A549 (cell line): ENCODE data around the gene DIO3. TPM values are rescaled to one million over a fixed set of nuclear protein-coding genes. Genes with fewer than 3 reads are reported as not detected.

Experiments
- ATAC-seq, 2 experiments: fragments of 200-7000 bp in 1 of 2; fragments of >200 bp in 1 of 2; cut with Nextera tagmentation in 1 of 2; cut with Tn5 transposase in 1 of 2; 3 replicates each; pipeline versions ENCODE4 v1.8.0 to v1.9.1; 2018 to 2020; ENCODE audit warnings: mild to moderate bottlenecking in 1 of 2, moderate library complexity in 1 of 2
- CTCF ChIA-PET: fragments of 300-600 bp; sonication (Branson Sonifier 250); formaldehyde crosslinking; extraction: SDS; loops from one replicate; lab custom pipeline; 2021; ENCODE audit warnings: antibody characterized with exemption, inconsistent platforms; lab: Yijun Ruan, JAX
- POLR2A ChIA-PET: fragments of 350-600 bp; formaldehyde crosslinking; extraction: SDS; loops from one replicate; lab custom pipeline; 2021; ENCODE audit warnings: antibody characterized with exemption, inconsistent platforms; lab: Yijun Ruan, JAX
- DNase-seq, 2 experiments: peaks; one replicate each; pipeline versions ENCODE4 v3.0.0 to v3.0.0-alpha.2; 2011 to 2016; ENCODE audit warnings: low read depth in 1 of 2, low spot score in 1 of 2
- FAIRE-seq: peaks from 2 replicates; lab custom pipeline; 2011; peaks lifted over from hg19 to GRCh38; lab: Jason Lieb, UNC
- H3K27ac ChIP-seq, 2 experiments: fragments of >200 bp; sonication (Bioruptor Twin); formaldehyde crosslinking; 3 replicates each; pipeline ENCODE4 v1.5.1; 2016 to 2017
- H3K4me1 ChIP-seq: fragments of >200 bp; sonication (Bioruptor Twin); formaldehyde crosslinking; 3 replicates; pipeline ENCODE4 v1.6.1; 2016
- H3K4me2 ChIP-seq: fragments of >200 bp; sonication (Bioruptor Twin); formaldehyde crosslinking; 3 replicates; pipeline ENCODE4 v1.6.1; 2016
- H3K4me3 ChIP-seq: fragments of >200 bp; sonication (Bioruptor Twin); formaldehyde crosslinking; 3 replicates; pipeline ENCODE4 v1.5.1; 2016
- H3K9me3 ChIP-seq: fragments of >200 bp; sonication (Bioruptor Twin); formaldehyde crosslinking; 3 replicates; pipeline ENCODE4 v1.6.1; 2016
- BHLHE40 ChIP-seq: IDR thresholded peaks from 2 replicates; pipeline ENCODE4 v1.6.1; 2012; ENCODE audit warnings: low read depth, low read length, inconsistent platforms
- CEBPB ChIP-seq, 2 experiments: fragments of >200 bp in 1 of 2; sonication (Bioruptor Twin) in 1 of 2; formaldehyde crosslinking in 1 of 2; IDR thresholded peaks; 2 replicates each; pipeline ENCODE4 v1.6.1; 2012 to 2016
- CHD2 ChIP-seq: fragments of 150-350 bp; IDR thresholded peaks from 2 replicates; pipeline ENCODE4 v1.6.1; 2014; ENCODE audit warnings: low read length; ENCODE audit not compliant: partially characterized antibody
- EHMT2 ChIP-seq: fragments of 200-600 bp; sonication (generic); IDR thresholded peaks from 2 replicates; pipeline ENCODE4 v1.6.1; 2016; ENCODE audit warnings: antibody characterized with exemption, low read depth, mild to moderate bottlenecking, moderate library complexity
- EP300 ChIP-seq, 2 experiments: fragments of >200 bp; sonication (Bioruptor Twin); formaldehyde crosslinking; IDR thresholded peaks; 2 replicates in 1 of 2; 3 replicates in 1 of 2; pipeline ENCODE4 v1.6.1; 2016 to 2017
- ESRRA ChIP-seq: fragments of 150-350 bp; IDR thresholded peaks from 2 replicates; pipeline ENCODE4 v1.6.1; 2014; ENCODE audit warnings: mild to moderate bottlenecking, low read length, borderline replicate concordance
- FOSL2 ChIP-seq, 2 experiments: fragments of 450-650 bp in 1 of 2; fragments of >200 bp in 1 of 2; sonication (Bioruptor Twin) in 1 of 2; formaldehyde crosslinking; IDR thresholded peaks; 2 replicates each; pipeline versions ENCODE4 v1.5.0 to v1.6.1; 2016 to 2020; ENCODE audit warnings: mild to moderate bottlenecking in 1 of 2, moderate library complexity in 1 of 2
- FOXS1 ChIP-seq: fragments of 250-450 bp; sonication (Bioruptor Pico); IDR thresholded peaks from 2 replicates; pipeline ENCODE4 v1.5.0; 2020; ENCODE audit warnings: mild to moderate bottlenecking, moderate library complexity
- HDAC2 ChIP-seq: fragments of 200-600 bp; sonication (generic); IDR thresholded peaks from 2 replicates; pipeline ENCODE4 v1.6.1; 2016
- HMGXB4 ChIP-seq: fragments of 250-450 bp; sonication (Bioruptor Pico); IDR thresholded peaks from 2 replicates; pipeline ENCODE4 v1.5.0; 2021; ENCODE audit warnings: mild to moderate bottlenecking, moderate library complexity, borderline replicate concordance
- MYC ChIP-seq: IDR thresholded peaks from 2 replicates; pipeline ENCODE4 v1.6.1; 2012; ENCODE audit warnings: mild to moderate bottlenecking, inconsistent platforms, low read length, improper control_type of control experiment, borderline replicate concordance
- NFE2L2 ChIP-seq: fragments of 150-350 bp; conservative IDR thresholded peaks from 2 replicates; pipeline ENCODE4 v1.6.1; 2014; ENCODE audit warnings: low read length
- NPAS2 ChIP-seq: fragments of 250-450 bp; sonication (Bioruptor Pico); IDR thresholded peaks from 2 replicates; pipeline ENCODE4 v1.8.0; 2022; ENCODE audit warnings: mild to moderate bottlenecking, moderate library complexity, borderline replicate concordance
- NR3C1 ChIP-seq: fragments of >200 bp; sonication (Bioruptor Twin); formaldehyde crosslinking; IDR thresholded peaks from 3 replicates; pipeline ENCODE4 v1.6.1; 2017
- RARB ChIP-seq: fragments of 250-450 bp; sonication (Bioruptor Pico); IDR thresholded peaks from 2 replicates; pipeline ENCODE4 v1.8.0; 2021; ENCODE audit warnings: mild to moderate bottlenecking, moderate library complexity
- RFX5 ChIP-seq: fragments of 450-650 bp; IDR thresholded peaks from 2 replicates; pipeline ENCODE4 v1.7.1; 2014; ENCODE audit warnings: antibody characterized with exemption, mild to moderate bottlenecking, moderate library complexity
- RNF2 ChIP-seq: fragments of 200-600 bp; sonication (generic); IDR thresholded peaks from 2 replicates; pipeline ENCODE4 v1.6.1; 2016; ENCODE audit warnings: low read depth, mild to moderate bottlenecking, antibody characterized with exemption, moderate library complexity, borderline replicate concordance
- SREBF2 ChIP-seq: fragments of 450-650 bp; IDR thresholded peaks from 2 replicates; pipeline ENCODE4 v1.6.1; 2014; ENCODE audit warnings: mild to moderate bottlenecking, moderate library complexity
- TFCP2L1 ChIP-seq: fragments of 250-450 bp; sonication (Bioruptor Pico); IDR thresholded peaks from 2 replicates; pipeline ENCODE4 v1.5.0; 2021; ENCODE audit warnings: mild to moderate bottlenecking
- ZC3H11A ChIP-seq: fragments of 450-650 bp; IDR thresholded peaks from 2 replicates; pipeline ENCODE4 v1.6.1; 2014; ENCODE audit warnings: antibody characterized with exemption, mild to moderate bottlenecking
- ZSCAN20 ChIP-seq: fragments of 250-450 bp; sonication (Bioruptor Pico); IDR thresholded peaks from 2 replicates; pipeline ENCODE4 v1.8.0; 2022; ENCODE audit warnings: mild to moderate bottlenecking, moderate library complexity
- WGBS: methylation state at CpG from one replicate; pipeline ENCODE4 v1.1.6; 2017; ENCODE audit errors: missing lambda C conversion rate; 5-methylcytosine and 5-hydroxymethylcytosine counted together
- polyA plus RNA-seq, 4 experiments: library from polyadenylated mRNA; depleted of rRNA in 3 of 4; stranded (reverse); fragments of >200 nt; fragmentation: RNase III in 1 of 4; extraction: RNeasy Plus Mini Kit Qiagen cat#74134 plus additional on column Dnase treatment in 1 of 4; gene quantifications; 2 replicates in 3 of 4; 3 replicates in 1 of 4; pipeline ENCODE4 v1.2.3, GENCODE V29; 2011 to 2017
- TF ChIP-seq, protein P1 (sequence below): fragments of 150-350 bp; IDR thresholded peaks from 2 replicates; pipeline ENCODE4 v1.6.1; 2014; ENCODE audit warnings: low read depth, mild to moderate bottlenecking, low read length
- TF ChIP-seq, protein P2 (sequence below): IDR thresholded peaks from 2 replicates; pipeline ENCODE4 v1.6.1; 2012; ENCODE audit warnings: low read depth, borderline replicate concordance
- TF ChIP-seq, protein P3 (sequence below): fragments of 250-450 bp; sonication (Bioruptor Pico); IDR thresholded peaks from 2 replicates; pipeline ENCODE4 v1.5.0; 2020; ENCODE audit warnings: low read depth, mild to moderate bottlenecking, moderate library complexity

The DIO3 gene
- polyA plus RNA-seq, 2 of the 4 experiments (the other 2 are of a cell fraction), result 0.04 to 0.09 TPM

- no peak for ATAC-seq
- Histone ChIP-seq H3K27ac (no peak overlapping the region), H3K4me3 (no peak overlapping the region), H3K9me3 (no peaks in the 10 kb centered on the region), H3K4me2 (no peak overlapping the region)
- FAIRE-seq, result no peak
- 86% methylated on average over 5 of the region's 5 CpGs for WGBS
- no peak for DNase-seq
- CTCF ChIA-PET, result interaction anchor here (1.3 kb wide), 1 partner anchor 13 kb away, joined by 3 read pairs; no protein-coding TSS in a partner anchor
- POLR2A ChIA-PET, result no interaction called here
- no peak for TF ChIP-seq ZC3H11A
- no peak for TF ChIP-seq NPAS2
- TF ChIP-seq EP300 (IDR thresholded peaks at IDR 0.05), result no peak
- no peak for TF ChIP-seq BHLHE40
- TF ChIP-seq EHMT2, result no peak
- TF ChIP-seq ESRRA, result no peak
- TF ChIP-seq RARB (CRISPR knock-in tag), result no peak
- no peak for TF ChIP-seq FOXS1
- TF ChIP-seq HMGXB4, result no peak
- no peak for TF ChIP-seq TFCP2L1 (CRISPR knock-in tag)
- no peak for TF ChIP-seq RFX5
- TF ChIP-seq HDAC2, result no peak
- TF ChIP-seq, protein P1, sequence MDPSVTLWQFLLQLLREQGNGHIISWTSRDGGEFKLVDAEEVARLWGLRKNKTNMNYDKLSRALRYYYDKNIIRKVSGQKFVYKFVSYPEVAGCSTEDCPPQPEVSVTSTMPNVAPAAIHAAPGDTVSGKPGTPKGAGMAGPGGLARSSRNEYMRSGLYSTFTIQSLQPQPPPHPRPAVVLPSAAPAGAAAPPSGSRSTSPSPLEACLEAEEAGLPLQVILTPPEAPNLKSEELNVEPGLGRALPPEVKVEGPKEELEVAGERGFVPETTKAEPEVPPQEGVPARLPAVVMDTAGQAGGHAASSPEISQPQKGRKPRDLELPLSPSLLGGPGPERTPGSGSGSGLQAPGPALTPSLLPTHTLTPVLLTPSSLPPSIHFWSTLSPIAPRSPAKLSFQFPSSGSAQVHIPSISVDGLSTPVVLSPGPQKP, result no peak
- TF ChIP-seq NR3C1, result no peak
- no peak for TF ChIP-seq MYC
- TF ChIP-seq, all 56 proteins: peak for 0
- no peaks in the 10 kb centered on the region for H3K4me1 ChIP-seq
Observed at GRCh38 chr14:101591582-101591981, 30.3 kb downstream of the DIO3 start.

DNA sequence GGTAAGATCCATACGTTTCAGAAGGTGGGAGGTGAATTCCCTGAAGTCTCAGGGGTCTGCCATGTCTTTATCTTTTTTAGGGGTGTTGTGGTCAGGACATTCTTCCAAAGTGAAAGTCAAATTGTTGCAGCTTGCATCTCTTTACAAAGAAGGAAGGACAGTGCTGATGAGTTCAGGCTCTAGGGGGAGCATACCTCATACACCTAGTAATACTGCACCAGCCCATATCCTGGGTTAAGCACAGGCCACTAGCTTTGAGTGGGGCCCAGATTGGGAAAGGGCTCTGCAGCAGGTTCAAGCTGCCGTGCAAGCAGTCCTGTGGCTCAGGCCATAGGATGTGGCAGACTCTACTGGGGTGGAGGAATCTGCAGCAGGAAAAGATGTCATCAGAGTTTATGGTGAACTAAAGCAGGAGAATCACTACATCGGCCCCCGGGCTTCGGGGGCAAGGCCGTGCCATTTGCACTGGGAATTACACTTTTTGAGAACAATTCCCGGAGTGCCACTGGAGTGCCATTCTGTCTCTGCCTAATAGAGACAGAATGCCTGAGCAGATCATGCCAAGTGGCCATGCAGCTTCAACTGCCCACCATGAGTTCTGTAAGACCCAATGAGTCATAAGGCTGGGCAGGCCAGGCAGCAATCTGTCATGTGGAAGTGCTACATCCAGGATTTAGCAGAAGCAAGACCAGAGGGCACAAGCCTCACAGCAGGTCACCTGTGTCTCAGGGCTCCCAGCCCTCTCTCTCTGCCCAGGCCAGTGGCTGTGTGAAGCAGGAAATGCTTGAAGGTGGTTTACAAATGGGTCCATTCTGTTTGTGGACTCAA, 32.3 kb downstream of the DIO3 start:
- DNase-seq, result no peak
- FAIRE-seq, result no peak
- WGBS, result 81% methylated on average over 7 of the region's 7 CpGs
- Histone ChIP-seq H3K4me1 (no peaks in the 10 kb centered on the region), H3K4me3 (no peak overlapping the region), H3K9me3 (no peaks in the 10 kb centered on the region; the same call in 2 of the 3 replicates), H3K27ac (no peak overlapping the region)
- ChIA-PET POLR2A (no interaction called here), CTCF (interaction anchor here (0.9 kb wide), 1 partner anchor 36 kb away, joined by 3 read pairs; no protein-coding TSS in a partner anchor)
- no peak for ATAC-seq
- no peak for TF ChIP-seq ESRRA
- TF ChIP-seq, all 56 proteins: peak for 0
- H3K4me2 ChIP-seq, result no peak overlapping the region

GRCh38 chr14:101594511-101595148, 33.3 kb downstream of the DIO3 start:
- CTCF ChIA-PET, result no interaction called here
- POLR2A ChIA-PET, result no interaction called here
- no peak for DNase-seq
- WGBS, result 80% methylated on average over 9 of the region's 9 CpGs
- no peak overlapping the region for H3K4me2 ChIP-seq
- H3K9me3 ChIP-seq, result no peaks in the 10 kb centered on the region; the same call in 2 of the 3 replicates
- H3K4me3 ChIP-seq, result no peak overlapping the region
- ATAC-seq, result no peak
- no peaks in the 10 kb centered on the region for H3K4me1 ChIP-seq
- TF ChIP-seq, protein P2, sequence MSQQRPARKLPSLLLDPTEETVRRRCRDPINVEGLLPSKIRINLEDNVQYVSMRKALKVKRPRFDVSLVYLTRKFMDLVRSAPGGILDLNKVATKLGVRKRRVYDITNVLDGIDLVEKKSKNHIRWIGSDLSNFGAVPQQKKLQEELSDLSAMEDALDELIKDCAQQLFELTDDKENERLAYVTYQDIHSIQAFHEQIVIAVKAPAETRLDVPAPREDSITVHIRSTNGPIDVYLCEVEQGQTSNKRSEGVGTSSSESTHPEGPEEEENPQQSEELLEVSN, result no peak
- TF ChIP-seq FOSL2 (IDR thresholded peaks at IDR 0.05), result no peak
- no peak for TF ChIP-seq FOSL2 (CRISPR knock-in tag; IDR thresholded peaks at IDR 0.05)
- TF ChIP-seq MYC, result no peak
- no peak for TF ChIP-seq CHD2
- TF ChIP-seq HMGXB4, result no peak
- no peak for TF ChIP-seq ZSCAN20 (CRISPR knock-in tag)
- no peak for TF ChIP-seq CEBPB (IDR thresholded peaks at IDR 0.05)
- TF ChIP-seq SREBF2, result no peak
- no peak for TF ChIP-seq FOXS1
- TF ChIP-seq RARB (CRISPR knock-in tag), result no peak
- TF ChIP-seq, protein P3, sequence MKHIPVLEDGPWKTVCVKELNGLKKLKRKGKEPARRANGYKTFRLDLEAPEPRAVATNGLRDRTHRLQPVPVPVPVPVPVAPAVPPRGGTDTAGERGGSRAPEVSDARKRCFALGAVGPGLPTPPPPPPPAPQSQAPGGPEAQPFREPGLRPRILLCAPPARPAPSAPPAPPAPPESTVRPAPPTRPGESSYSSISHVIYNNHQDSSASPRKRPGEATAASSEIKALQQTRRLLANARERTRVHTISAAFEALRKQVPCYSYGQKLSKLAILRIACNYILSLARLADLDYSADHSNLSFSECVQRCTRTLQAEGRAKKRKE (CRISPR knock-in tag), result no peak
- no peak for TF ChIP-seq TFCP2L1 (CRISPR knock-in tag)
- no peak for TF ChIP-seq NFE2L2
- TF ChIP-seq RNF2, result no peak
- no peak for FAIRE-seq
- H3K27ac ChIP-seq, result no peak overlapping the region
